IMR-90 (cell line): ENCODE results near the gene DGKB. TPM values are rescaled to one million over a fixed set of nuclear protein-coding genes. Genes with fewer than 3 reads are reported as not detected.

ENCODE experiments used
- ATAC-seq: fragments of 200-7000 bp; cut with Tn5 transposase; 2 replicates; pipeline ENCODE4 v1.9.1; 2020; ENCODE audit warnings: low read depth, mild to moderate bottlenecking, moderate library complexity
- BruUV-seq: library from RNA; stranded (reverse); fragments of 400-500 nt; replicated peaks from 2 replicates; lab custom pipeline; 2021; lab: Mats Ljungman, UMichigan
- CTCF ChIA-PET: fragments of 300-600 bp; formaldehyde crosslinking; extraction: SDS; loops from one replicate; lab custom pipeline; 2021; ENCODE audit warnings: antibody characterized with exemption; lab: Yijun Ruan, JAX
- POLR2A ChIA-PET: fragments of 300-600 bp; sonication (Branson Sonifier 250); formaldehyde crosslinking; loops from one replicate; lab custom pipeline; 2022; ENCODE audit warnings: antibody characterized with exemption; ENCODE audit not compliant: unreplicated experiment; lab: Charles Lee
- DNase-seq: peaks from one replicate; pipeline ENCODE4 v3.0.0; 2013
- H2AFZ ChIP-seq: replicated peaks from 2 replicates; pipeline ENCODE3; 2013; ENCODE audit warnings: low read length, mild to moderate bottlenecking; ENCODE audit not compliant: poor library complexity
- H2AK5ac ChIP-seq: 2 replicates; pipeline ENCODE4 v1.6.1; 2013; ENCODE audit warnings: low read depth, low read length, inconsistent platforms
- H2AK9ac ChIP-seq: replicated peaks from 2 replicates; pipeline ENCODE3; 2013; ENCODE audit warnings: mild to moderate bottlenecking, low read depth, low read length, moderate library complexity; ENCODE audit not compliant: poor library complexity
- H2BK120ac ChIP-seq: 2 replicates; pipeline ENCODE4 v1.6.1; 2013; ENCODE audit warnings: low read depth, low read length, inconsistent platforms
- H2BK15ac ChIP-seq: 3 replicates; pipeline ENCODE4 v1.6.1; 2013; ENCODE audit warnings: low read depth, low read length, inconsistent platforms
- H2BK20ac ChIP-seq: 2 replicates; pipeline ENCODE4 v1.6.1; 2013; ENCODE audit warnings: low read depth, mild to moderate bottlenecking, inconsistent platforms, low read length, moderate library complexity
- H2BK5ac ChIP-seq: 2 replicates; pipeline ENCODE4 v1.6.1; 2013; ENCODE audit warnings: mild to moderate bottlenecking, low read depth, low read length, inconsistent platforms; ENCODE audit not compliant: poor library complexity, severe bottlenecking
- H3K14ac ChIP-seq: replicated peaks from 2 replicates; pipeline ENCODE4 v1.6.1; 2013; ENCODE audit warnings: low read depth, low read length, inconsistent platforms
- H3K18ac ChIP-seq: 2 replicates; pipeline ENCODE4 v1.6.1; 2013; ENCODE audit warnings: low read depth, low read length, control low read depth
- H3K23ac ChIP-seq: 2 replicates; pipeline ENCODE4 v1.6.1; 2013; ENCODE audit warnings: low read depth, low read length, inconsistent platforms
- H3K27ac ChIP-seq: 2 replicates; pipeline ENCODE4 v1.5.1; 2013; ENCODE audit warnings: mild to moderate bottlenecking, control low read depth, low read length; ENCODE audit not compliant: insufficient read depth
- H3K27me3 ChIP-seq: 2 replicates; pipeline ENCODE4 v1.6.1; 2013; ENCODE audit warnings: low read length; ENCODE audit not compliant: control insufficient read depth, insufficient read depth
- H3K36me3 ChIP-seq: 2 replicates; pipeline ENCODE4 v1.6.1; 2013; ENCODE audit warnings: low read length, mixed read lengths; ENCODE audit not compliant: control insufficient read depth, insufficient read depth
- H3K4ac ChIP-seq: 2 replicates; pipeline ENCODE4 v1.6.1; 2013; ENCODE audit warnings: low read depth, low read length, inconsistent platforms
- H3K4me1 ChIP-seq: 2 replicates; pipeline ENCODE4 v1.6.1; 2013; ENCODE audit warnings: low read length, mixed read lengths; ENCODE audit not compliant: control insufficient read depth, insufficient read depth
- H3K4me2 ChIP-seq: 2 replicates; pipeline ENCODE4 v1.6.1; 2013; ENCODE audit warnings: low read depth, mild to moderate bottlenecking, control low read depth, low read length, moderate library complexity
- H3K4me3 ChIP-seq: 2 replicates; pipeline ENCODE4 v1.5.1; 2013; ENCODE audit warnings: low read depth, mild to moderate bottlenecking, control low read depth, low read length, moderate library complexity; ENCODE audit not compliant: insufficient read depth
- H3K56ac ChIP-seq: 2 replicates; pipeline ENCODE4 v1.6.1; 2013; ENCODE audit warnings: low read length, inconsistent platforms; ENCODE audit not compliant: insufficient read depth; ENCODE audit errors: extremely low read depth
- H3K79me1 ChIP-seq, 2 experiments: 2 replicates each; pipeline ENCODE4 v1.6.1; 2013; ENCODE audit warnings: low read length in 2 of 2, inconsistent platforms in 1 of 2, low read depth in 1 of 2
- H3K9ac ChIP-seq: 2 replicates; pipeline ENCODE4 v1.6.1; 2013; ENCODE audit warnings: low read depth, low read length, control low read depth
- H3K9me1 ChIP-seq: 2 replicates; pipeline ENCODE4 v1.6.1; 2013; ENCODE audit warnings: low read length, inconsistent platforms; ENCODE audit not compliant: insufficient read depth
- H3K9me3 ChIP-seq: 2 replicates; pipeline ENCODE4 v1.6.1; 2013; ENCODE audit warnings: low read length; ENCODE audit not compliant: control insufficient read depth, insufficient read depth
- H4K20me1 ChIP-seq: 2 replicates; pipeline ENCODE4 v1.6.1; 2013; ENCODE audit warnings: low read length, inconsistent platforms; ENCODE audit not compliant: insufficient read depth
- H4K5ac ChIP-seq: 2 replicates; pipeline ENCODE4 v1.6.1; 2013; ENCODE audit warnings: mild to moderate bottlenecking, low read depth, low read length, control low read depth
- H4K8ac ChIP-seq, 2 experiments: 2 replicates each; pipeline ENCODE4 v1.6.1; 2013; ENCODE audit warnings: low read depth in 2 of 2, low read length in 2 of 2, control low read depth in 1 of 2, inconsistent platforms in 1 of 2
- H4K91ac ChIP-seq: 2 replicates; pipeline ENCODE4 v1.6.1; 2013; ENCODE audit warnings: low read depth, low read length, inconsistent platforms; ENCODE audit not compliant: insufficient read depth
- BHLHE40 ChIP-seq: fragments of 150-350 bp; IDR thresholded peaks from 2 replicates; pipeline ENCODE4 v1.6.1; 2016; ENCODE audit warnings: mild to moderate bottlenecking, low read depth, low read length
- CEBPB ChIP-seq: IDR thresholded peaks from 2 replicates; pipeline ENCODE4 v1.6.1; 2012; ENCODE audit warnings: low read depth, low read length, improper control_type of control experiment
- CHD1 ChIP-seq: IDR thresholded peaks from 2 replicates; pipeline ENCODE4 v1.6.1; 2012; ENCODE audit warnings: low read depth, low read length, improper control_type of control experiment
- FOS ChIP-seq: fragments of 150-350 bp; IDR thresholded peaks from 2 replicates; pipeline ENCODE4 v1.6.1; 2016; ENCODE audit warnings: low read depth, low read length
- MAFK ChIP-seq: IDR thresholded peaks from 2 replicates; pipeline ENCODE4 v1.6.1; 2012; ENCODE audit warnings: low read depth, low read length, improper control_type of control experiment
- MAZ ChIP-seq: IDR thresholded peaks from 2 replicates; pipeline ENCODE4 v1.6.1; 2012; ENCODE audit warnings: low read depth, mild to moderate bottlenecking, low read length, improper control_type of control experiment, moderate library complexity, borderline replicate concordance
- MXI1 ChIP-seq: IDR thresholded peaks from 2 replicates; pipeline ENCODE4 v1.6.1; 2012; ENCODE audit warnings: low read depth, mild to moderate bottlenecking, low read length, moderate library complexity, borderline replicate concordance
- NFE2L2 ChIP-seq: fragments of 150-350 bp; IDR thresholded peaks from 2 replicates; pipeline ENCODE4 v1.6.1; 2016; ENCODE audit warnings: low read depth, mild to moderate bottlenecking, low read length
- POLR2A ChIP-seq: IDR thresholded peaks from 2 replicates; pipeline ENCODE4 v1.6.1; 2012; ENCODE audit warnings: mild to moderate bottlenecking, low read depth, low read length
- RAD21 ChIP-seq: IDR thresholded peaks from 2 replicates; pipeline ENCODE4 v1.6.1; 2012; ENCODE audit warnings: low read length, improper control_type of control experiment
- RCOR1 ChIP-seq: IDR thresholded peaks from 2 replicates; pipeline ENCODE4 v1.6.1; 2012; ENCODE audit warnings: mild to moderate bottlenecking, low read length, improper control_type of control experiment; ENCODE audit not compliant: insufficient replicate concordance
- RFX5 ChIP-seq: IDR thresholded peaks from 2 replicates; pipeline ENCODE4 v1.8.0; 2012; ENCODE audit warnings: low read depth, mild to moderate bottlenecking, low read length, moderate library complexity
- SMC3 ChIP-seq: fragments of 150-350 bp; IDR thresholded peaks from 2 replicates; pipeline ENCODE4 v1.6.1; 2016; ENCODE audit warnings: low read depth, mild to moderate bottlenecking, antibody characterized with exemption, low read length, moderate library complexity
- USF2 ChIP-seq: fragments of 150-350 bp; IDR thresholded peaks from 2 replicates; pipeline ENCODE4 v1.6.1; 2017; ENCODE audit warnings: mild to moderate bottlenecking, antibody characterized with exemption, low read length, low read depth
- WGBS, 2 experiments: methylation state at CpG; one replicate each; pipeline versions ENCODE4 v1.1.5 to v1.1.7; 2013; ENCODE audit warnings: missing lambda C conversion rate in 2 of 2; ENCODE audit not compliant: insufficient read length in 1 of 2; ENCODE audit errors: extremely low coverage in 2 of 2; 5-methylcytosine and 5-hydroxymethylcytosine counted together
- dilution Hi-C: fragments of 300-500 bp; cut with HindIII; formaldehyde crosslinking; loops from one replicate; pipeline ENCODE4 v1.14.3; 2018; ENCODE audit warnings: low sequenced_read_pairs; ENCODE audit not compliant: unreplicated experiment
- in situ Hi-C: fragments of 300-500 bp; cut with MboI; formaldehyde crosslinking; loops from 3 replicates; pipeline ENCODE4 v1.14.3; 2019; ENCODE audit warnings: low sequenced_read_pairs, inconsistent platforms, mixed read lengths
- intact Hi-C: fragments of 100-400 bp; cut with micrococcal nuclease; formaldehyde crosslinking; loops from 2 replicates; pipeline ENCODE4 v1.10.0; 2022
- polyA plus RNA-seq, 3 experiments: library from polyadenylated mRNA; depleted of rRNA; stranded (reverse); fragments of >200 nt; gene quantifications; 2 replicates each; pipeline ENCODE4 v1.2.3, GENCODE V29; 2012; ENCODE audit warnings: low replicate concordance in 1 of 3
- total RNA-seq: library from RNA; depleted of rRNA; stranded (reverse); fragments of >200 nt; gene quantifications from 2 replicates; pipeline ENCODE4 v1.2.3, GENCODE V29; 2012
- TF ChIP-seq, protein P1 (sequence below): fragments of 150-350 bp; IDR thresholded peaks from 2 replicates; pipeline ENCODE4 v1.6.1; 2016; ENCODE audit warnings: low read depth, mild to moderate bottlenecking, low read length, moderate library complexity, borderline replicate concordance
- TF ChIP-seq, protein P2 (sequence below): conservative IDR thresholded peaks from 2 replicates; pipeline ENCODE4 v1.5.1; 2012; ENCODE audit warnings: mild to moderate bottlenecking, low read depth, low read length, improper control_type of control experiment

The DGKB gene
- total and polyA plus RNA-seq, 2 of the 4 experiments (the other 2 are of a cell fraction), result not detected

- Histone ChIP-seq H3K79me1 (no peaks in the 10 kb centered on the region), H3K27me3 (no peaks in the 10 kb centered on the region), H3K4ac (no peak overlapping the region), H3K27ac (no peak overlapping the region), H4K20me1 (no peaks in the 10 kb centered on the region), H3K36me3 (no peaks in the 10 kb centered on the region), H4K8ac (no peak overlapping the region), H3K23ac (no peak overlapping the region), H2BK15ac (no peak overlapping the region), H3K9ac (no peak overlapping the region), H4K91ac (no peak overlapping the region), H4K5ac (no peak overlapping the region), H3K18ac (no peak overlapping the region), H2BK20ac (no peak overlapping the region), H2AK5ac (no peak overlapping the region), H2BK5ac (no peak overlapping the region), H3K4me2 (no peak overlapping the region), H3K56ac (no peak overlapping the region), H3K9me1 (no peaks in the 10 kb centered on the region), H2AK9ac (no peak overlapping the region), H2BK120ac (no peak overlapping the region), H3K4me1 (peaks cover 3% of the 10 kb centered on the region), H3K9me3 (no peaks in the 10 kb centered on the region), H2AFZ (no peak overlapping the region), H3K4me3 (no peak overlapping the region), H3K14ac (no peak overlapping the region)
- ChIA-PET CTCF (interaction anchor here (0.5 kb wide), 1 partner anchor 527 kb away, joined by 3 read pairs; no protein-coding TSS in a partner anchor), POLR2A (no interaction called here)
- ATAC-seq (no peak), DNase-seq (no peak)
- TF ChIP-seq MAZ (no peak), USF2 (no peak), POLR2A (no peak), FOS (no peak), RCOR1 (no peak), RAD21 (no peak), RFX5 (no peak), MXI1 (no peak), BHLHE40 (no peak), CEBPB (no peak), SMC3 (no peak), MAFK (no peak), CHD1 (no peak), NFE2L2 (no peak)
- TF ChIP-seq, protein P1, sequence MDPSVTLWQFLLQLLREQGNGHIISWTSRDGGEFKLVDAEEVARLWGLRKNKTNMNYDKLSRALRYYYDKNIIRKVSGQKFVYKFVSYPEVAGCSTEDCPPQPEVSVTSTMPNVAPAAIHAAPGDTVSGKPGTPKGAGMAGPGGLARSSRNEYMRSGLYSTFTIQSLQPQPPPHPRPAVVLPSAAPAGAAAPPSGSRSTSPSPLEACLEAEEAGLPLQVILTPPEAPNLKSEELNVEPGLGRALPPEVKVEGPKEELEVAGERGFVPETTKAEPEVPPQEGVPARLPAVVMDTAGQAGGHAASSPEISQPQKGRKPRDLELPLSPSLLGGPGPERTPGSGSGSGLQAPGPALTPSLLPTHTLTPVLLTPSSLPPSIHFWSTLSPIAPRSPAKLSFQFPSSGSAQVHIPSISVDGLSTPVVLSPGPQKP, result no peak
- TF ChIP-seq, protein P2, sequence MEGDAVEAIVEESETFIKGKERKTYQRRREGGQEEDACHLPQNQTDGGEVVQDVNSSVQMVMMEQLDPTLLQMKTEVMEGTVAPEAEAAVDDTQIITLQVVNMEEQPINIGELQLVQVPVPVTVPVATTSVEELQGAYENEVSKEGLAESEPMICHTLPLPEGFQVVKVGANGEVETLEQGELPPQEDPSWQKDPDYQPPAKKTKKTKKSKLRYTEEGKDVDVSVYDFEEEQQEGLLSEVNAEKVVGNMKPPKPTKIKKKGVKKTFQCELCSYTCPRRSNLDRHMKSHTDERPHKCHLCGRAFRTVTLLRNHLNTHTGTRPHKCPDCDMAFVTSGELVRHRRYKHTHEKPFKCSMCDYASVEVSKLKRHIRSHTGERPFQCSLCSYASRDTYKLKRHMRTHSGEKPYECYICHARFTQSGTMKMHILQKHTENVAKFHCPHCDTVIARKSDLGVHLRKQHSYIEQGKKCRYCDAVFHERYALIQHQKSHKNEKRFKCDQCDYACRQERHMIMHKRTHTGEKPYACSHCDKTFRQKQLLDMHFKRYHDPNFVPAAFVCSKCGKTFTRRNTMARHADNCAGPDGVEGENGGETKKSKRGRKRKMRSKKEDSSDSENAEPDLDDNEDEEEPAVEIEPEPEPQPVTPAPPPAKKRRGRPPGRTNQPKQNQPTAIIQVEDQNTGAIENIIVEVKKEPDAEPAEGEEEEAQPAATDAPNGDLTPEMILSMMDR, result no peak
- whole genome bisulfite sequencing, 2 experiments, result no CpG with 5 or more reads among the region's 2 CpGs
- no TSS peak for BruUV-seq
- in situ Hi-C loops, result no loop called here
- dilution Hi-C loops, result no loop called here
- intact Hi-C loops, result no loop called here
These were observed 526.6 kb downstream of the DGKB start for GRCh38 chr7:14375998-14376397.
